Muscle of leg (tissue), 11 donors: ENCODE results near the gene GAL3ST1. TPM values are rescaled to one million over a fixed set of nuclear protein-coding genes. Genes with fewer than 3 reads are reported as not detected.
"Not testable (repeated sequence)": the region's sequence is repeated elsewhere in the genome, so short reads cannot be mapped to it uniquely, and the experiment has no call there.

Experiments
- DNase-seq: peaks from one replicate; pipeline ENCODE4 v3.0.0; 2013
- H3K27ac ChIP-seq: one replicate; pipeline ENCODE4 v1.5.1; 2013; ENCODE audit warnings: mild to moderate bottlenecking, low read length, control low read depth
- H3K27me3 ChIP-seq: one replicate; pipeline ENCODE4 v1.6.1; 2013; ENCODE audit warnings: low read length; ENCODE audit not compliant: control insufficient read depth, insufficient read depth
- H3K36me3 ChIP-seq: one replicate; pipeline ENCODE4 v1.6.1; 2013; ENCODE audit warnings: low read length; ENCODE audit not compliant: control insufficient read depth, insufficient read depth
- H3K4me1 ChIP-seq: one replicate; pipeline ENCODE4 v1.6.1; 2013; ENCODE audit warnings: low read length; ENCODE audit not compliant: control insufficient read depth, insufficient read depth
- H3K4me3 ChIP-seq: one replicate; pipeline ENCODE4 v1.5.1; 2013; ENCODE audit warnings: low read length, control low read depth
- H3K9me3 ChIP-seq: replicated peaks from 2 replicates; pipeline ENCODE4 v1.6.1; 2013; ENCODE audit warnings: low read depth, low read length; ENCODE audit not compliant: control insufficient read depth
- WGBS: methylation state at CpG from one replicate; pipeline ENCODE4 v1.1.5; 2013; ENCODE audit warnings: missing lambda C conversion rate; ENCODE audit not compliant: insufficient coverage; 5-methylcytosine and 5-hydroxymethylcytosine counted together
- polyA plus RNA-seq, 8 donors: library from polyadenylated mRNA; unstranded; fragments of 120-200 nt; gene quantifications; one replicate each; pipeline versions ENCODE4 v1.2.1 to v1.2.3, GENCODE V29; 2013; ENCODE audit warnings: inconsistent platforms in 1 of 8, low replicate concordance in 1 of 8; ENCODE audit not compliant: insufficient read length in 8 of 8, insufficient read depth in 1 of 8
- total RNA-seq: library from RNA; stranded (reverse); fragments of 120-200 nt; gene quantifications from one replicate; pipeline ENCODE4 v1.2.4, GENCODE V29; 2013

GAL3ST1 gene
- total and polyA plus RNA-seq, 9 donors: 3.0 to 10.0 (median 5.2) TPM

- not testable (repeated sequence) for H3K27ac ChIP-seq, H3K36me3 ChIP-seq, H3K4me3 ChIP-seq, H3K9me3 ChIP-seq, H3K27me3 ChIP-seq, H3K4me1 ChIP-seq, DNase-seq
- WGBS: 82% methylated on average over 3 of the region's 6 CpGs
Observed at GRCh38 chr22:30567277-30567676, 7.2 kb downstream of the GAL3ST1 start.

- Histone ChIP-seq H3K36me3 (no peaks in the 10 kb centered on the region), H3K27ac (no peak overlapping the region), H3K9me3 (no peaks in the 10 kb centered on the region), H3K4me3 (no peak overlapping the region), H3K4me1 (no peaks in the 10 kb centered on the region), H3K27me3 (no peaks in the 10 kb centered on the region)
- DNase-seq: no peak
- WGBS: no CpG with 5 or more reads among the region's 7 CpGs
Observed at GRCh38 chr22:30566125-30566524, 8.3 kb downstream of the GAL3ST1 start.

DNA sequence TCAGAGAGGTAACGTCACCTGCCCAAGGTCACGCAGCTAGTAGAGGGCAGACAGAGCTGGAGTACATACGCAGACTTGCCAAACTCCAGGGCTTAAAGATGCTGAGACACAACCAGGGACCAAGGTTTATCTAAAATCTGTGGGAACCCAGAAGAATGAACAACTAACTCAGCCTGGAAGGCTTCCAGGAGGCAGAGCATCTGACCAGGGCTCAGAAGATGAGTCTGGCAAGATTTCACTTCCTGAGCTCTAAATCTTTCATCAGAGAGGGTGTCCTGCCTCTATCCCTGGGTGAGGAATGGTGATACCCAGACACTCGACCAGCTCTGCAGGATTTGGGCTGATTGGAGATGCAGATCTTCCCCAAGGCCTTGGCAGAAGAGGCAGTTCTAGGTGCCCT lies 9.1 kb downstream of the GAL3ST1 start:
- H3K4me3 ChIP-seq: no peak overlapping the region
- no peaks in the 10 kb centered on the region for H3K36me3 ChIP-seq
- DNase-seq: no peak
- H3K9me3 ChIP-seq: no peaks in the 10 kb centered on the region
- no peaks in the 10 kb centered on the region for H3K27me3 ChIP-seq
- no peaks in the 10 kb centered on the region for H3K4me1 ChIP-seq
- WGBS: 73% methylated on average over 4 of the region's 4 CpGs
- no peak overlapping the region for H3K27ac ChIP-seq

DNA sequence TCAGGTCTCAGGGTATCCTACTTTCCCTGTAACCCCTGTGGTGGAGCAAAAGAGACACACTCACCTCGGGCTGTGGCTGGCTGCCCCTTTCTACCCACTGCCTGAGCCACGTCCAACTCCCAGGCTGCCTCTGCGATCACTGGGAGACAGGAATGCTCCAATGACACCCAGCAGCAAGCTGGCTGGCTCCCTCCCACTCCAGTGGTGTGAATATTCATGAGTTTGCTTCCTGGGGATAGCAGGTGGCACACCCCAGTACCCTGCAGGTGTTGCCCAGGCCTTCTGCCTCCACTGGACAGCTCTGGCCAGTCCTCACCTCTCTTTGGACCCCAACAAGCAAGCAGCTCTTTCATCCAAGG lies 9.7 kb downstream of the GAL3ST1 start:
- Histone ChIP-seq H3K4me3 (no peak overlapping the region), H3K36me3 (no peaks in the 10 kb centered on the region), H3K4me1 (no peaks in the 10 kb centered on the region), H3K9me3 (no peaks in the 10 kb centered on the region), H3K27ac (no peak overlapping the region), H3K27me3 (no peaks in the 10 kb centered on the region)
- WGBS: 20% methylated on average over 1 of the region's 3 CpGs
- no peak for DNase-seq

GRCh38 chr22:30564045-30564760 lies 10.3 kb downstream of the GAL3ST1 start:
- Histone ChIP-seq H3K36me3 (no peaks in the 10 kb centered on the region), H3K9me3 (no peaks in the 10 kb centered on the region), H3K4me1 (no peaks in the 10 kb centered on the region), H3K27ac (no peak overlapping the region), H3K4me3 (no peak overlapping the region), H3K27me3 (no peaks in the 10 kb centered on the region)
- WGBS: 80% methylated on average over 8 of the region's 8 CpGs
- DNase-seq: no peak

DNA sequence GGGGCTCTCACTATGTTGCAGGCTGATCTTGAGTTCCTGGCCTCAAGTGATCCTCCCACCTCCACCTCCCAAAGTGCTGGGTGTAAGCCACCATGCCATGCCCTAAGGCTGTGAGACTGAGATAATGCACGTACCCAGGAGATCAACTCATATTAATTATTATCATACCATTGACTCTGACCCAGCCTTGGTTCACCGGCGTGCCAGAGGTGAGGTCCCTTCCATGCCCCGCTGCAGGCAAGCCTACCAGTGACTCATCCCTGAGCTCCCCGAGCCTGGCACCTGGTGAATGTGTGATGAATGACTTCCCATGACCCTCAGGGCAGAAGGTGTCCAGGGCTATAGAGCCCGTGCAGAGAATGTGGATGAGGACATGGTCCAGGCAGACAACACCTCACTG lies 12.1 kb downstream of the GAL3ST1 start:
- 63% methylated on average over 3 of the region's 6 CpGs for WGBS
- Histone ChIP-seq H3K4me3 (no peak overlapping the region), H3K27me3 (no peaks in the 10 kb centered on the region), H3K4me1 (no peaks in the 10 kb centered on the region), H3K27ac (no peak overlapping the region), H3K9me3 (no peaks in the 10 kb centered on the region), H3K36me3 (no peaks in the 10 kb centered on the region)
- DNase-seq: no peak

DNA sequence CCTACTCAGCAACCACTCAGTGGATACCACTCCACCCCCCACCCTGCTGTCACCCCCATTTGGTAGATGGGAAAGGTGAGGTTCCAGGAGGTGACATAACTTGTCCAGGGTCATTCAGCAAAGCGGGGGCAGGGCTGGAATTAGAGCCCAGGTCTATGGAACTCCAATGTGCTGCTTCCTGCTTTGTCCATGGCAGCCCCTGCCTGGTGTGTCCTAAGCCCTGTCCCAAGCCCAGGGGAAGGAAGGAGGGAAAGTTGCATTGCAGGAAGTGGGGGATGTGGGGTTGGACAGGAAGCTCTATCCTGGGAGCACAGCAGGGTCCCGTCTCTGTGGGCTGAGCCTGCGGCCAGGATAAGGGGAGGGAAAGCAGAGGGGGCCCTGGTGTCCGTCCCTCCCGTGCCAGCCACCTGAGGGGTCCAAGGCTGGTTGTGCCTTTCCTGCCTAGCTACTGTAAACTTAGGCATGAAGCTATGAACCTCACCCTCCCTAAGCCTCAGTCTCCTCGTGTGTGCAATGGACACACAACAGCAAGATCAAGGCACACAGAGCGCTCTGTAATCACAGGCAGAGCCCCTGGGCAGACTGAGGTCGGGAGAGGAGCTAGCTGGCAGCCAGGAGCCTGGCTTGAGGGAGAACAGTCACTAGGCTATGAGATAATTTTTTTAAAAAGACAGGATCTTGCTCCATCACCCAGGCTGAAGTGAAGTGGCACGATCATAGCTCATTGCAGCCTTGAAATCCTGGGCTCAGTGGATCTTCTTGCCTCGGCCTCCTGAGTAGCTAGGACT lies 12.9 kb downstream of the GAL3ST1 start:
- Histone ChIP-seq H3K4me1 (no peaks in the 10 kb centered on the region), H3K4me3 (no peak overlapping the region), H3K9me3 (no peaks in the 10 kb centered on the region), H3K27me3 (no peaks in the 10 kb centered on the region), H3K27ac (no peak overlapping the region), H3K36me3 (no peaks in the 10 kb centered on the region)
- DNase-seq: no peak
- WGBS: 59% methylated on average over 6 of the region's 10 CpGs

DNA sequence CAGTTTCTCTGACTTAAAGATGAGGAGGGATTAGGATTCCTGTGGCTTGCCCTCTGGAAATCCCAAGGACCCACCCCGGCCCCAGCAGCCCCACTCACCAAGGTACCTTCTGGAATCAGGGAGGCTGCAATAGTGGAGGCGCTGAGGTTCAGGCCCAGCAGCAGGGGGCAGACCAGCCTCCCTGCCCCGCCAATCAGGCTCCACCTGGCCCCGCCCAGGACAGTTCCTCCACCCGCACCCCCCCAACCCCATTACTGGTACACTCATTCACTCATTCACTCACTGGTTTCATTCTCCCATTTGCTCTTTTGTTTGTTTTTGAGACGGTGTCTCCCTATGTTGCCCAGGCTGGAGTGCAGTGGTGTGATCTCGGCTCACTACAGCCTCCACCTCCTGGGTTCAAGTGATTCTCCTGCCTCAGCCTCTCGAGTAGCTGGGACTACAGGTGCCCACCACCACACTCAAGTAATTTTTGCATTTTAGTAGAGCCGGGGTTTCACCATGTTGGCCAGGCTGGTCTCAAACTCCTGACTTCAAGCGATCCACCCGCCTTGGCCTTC lies 13.7 kb downstream of the GAL3ST1 start:
- H3K4me3 ChIP-seq, H3K9me3 ChIP-seq, H3K27ac ChIP-seq, H3K36me3 ChIP-seq, DNase-seq, H3K4me1 ChIP-seq, H3K27me3 ChIP-seq: not testable (repeated sequence)
- 79% methylated on average over 9 of the region's 11 CpGs for WGBS

DNA sequence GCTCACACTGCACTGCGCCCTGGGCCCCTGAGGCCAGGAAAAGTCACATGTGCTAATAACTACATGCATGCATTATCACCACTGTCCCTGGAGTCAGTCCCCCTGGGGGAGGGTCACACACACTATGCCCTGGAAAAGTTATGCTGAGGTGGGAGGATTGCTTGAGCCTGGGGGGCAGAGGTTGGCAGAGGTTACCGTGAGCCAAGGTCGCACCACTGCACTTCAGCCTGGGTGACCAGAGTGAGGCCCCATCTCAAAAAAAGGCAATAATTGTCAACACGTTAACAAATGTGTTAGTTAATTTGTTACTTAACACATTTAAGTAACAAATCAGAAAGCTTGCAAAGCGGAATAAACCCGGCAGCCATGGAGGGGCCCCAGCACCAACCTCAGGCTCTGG lies 14.6 kb downstream of the GAL3ST1 start:
- Histone ChIP-seq H3K9me3 (no peaks in the 10 kb centered on the region), H3K27ac (no peak overlapping the region), H3K36me3 (peaks cover under 1% of the 10 kb centered on the region), H3K27me3 (no peaks in the 10 kb centered on the region), H3K4me3 (no peak overlapping the region), H3K4me1 (no peaks in the 10 kb centered on the region)
- 20% methylated on average over 1 of the region's 6 CpGs for WGBS
- no peak for DNase-seq

- no peaks in the 10 kb centered on the region for H3K9me3 ChIP-seq
- 56% methylated on average over 7 of the region's 8 CpGs for WGBS
- no peak overlapping the region for H3K27ac ChIP-seq
- no peaks in the 10 kb centered on the region for H3K4me1 ChIP-seq
- no peak overlapping the region for H3K4me3 ChIP-seq
- DNase-seq: no peak
- no peaks in the 10 kb centered on the region for H3K27me3 ChIP-seq
- peaks cover 3% of the 10 kb centered on the region for H3K36me3 ChIP-seq
Observed at GRCh38 chr22:30557243-30557642, 17.2 kb downstream of the GAL3ST1 start.
